ENCODE measurements around the gene GRIK4.

The GRIK4 gene

GRCh38 chr11:120959189-120959588 is 447.6 kb downstream of the GRIK4 start:
- TF ChIP-seq EZH2phosphoT487 (IDR thresholded peaks at IDR 0.05; ENCODE audit: borderline replicate concordance, low read length) (no peak), CTCF (IDR thresholded peaks at IDR 0.05; ENCODE audit: low read depth, low read length, poor library complexity, severe bottlenecking) (no peak)
- H3K4me1 ChIP-seq (ENCODE audit: control insufficient read depth, low read length): no peaks in the 10 kb centered on the region
- no peaks in the 10 kb centered on the region for H3F3A ChIP-seq (ENCODE audit: control insufficient read depth, insufficient read depth)
- no peaks in the 10 kb centered on the region for H3K36me3 ChIP-seq (ENCODE audit: control insufficient read depth, low read length)
- no peak overlapping the region for H3K4me3 ChIP-seq (ENCODE audit: low read length)
- no peaks in the 10 kb centered on the region for H3K9me2 ChIP-seq (replicated peaks; ENCODE audit: control insufficient read depth, low read length)
- H3K9me3 ChIP-seq (ENCODE audit: control insufficient read depth, insufficient read depth, low read length): no peaks in the 10 kb centered on the region
- no peaks in the 10 kb centered on the region for H4K20me1 ChIP-seq (ENCODE audit: control insufficient read depth, insufficient read depth, low read depth, low read length)
- no peak overlapping the region for H3K4me2 ChIP-seq (ENCODE audit: low read length)
- H3K27ac ChIP-seq (ENCODE audit: low read depth, low read length): no peak overlapping the region
- no peaks in the 10 kb centered on the region for H3K79me2 ChIP-seq (ENCODE audit: control insufficient read depth, low read length)
- H3K27me3 ChIP-seq (ENCODE audit: control insufficient read depth, low read length): no peaks in the 10 kb centered on the region

DNA sequence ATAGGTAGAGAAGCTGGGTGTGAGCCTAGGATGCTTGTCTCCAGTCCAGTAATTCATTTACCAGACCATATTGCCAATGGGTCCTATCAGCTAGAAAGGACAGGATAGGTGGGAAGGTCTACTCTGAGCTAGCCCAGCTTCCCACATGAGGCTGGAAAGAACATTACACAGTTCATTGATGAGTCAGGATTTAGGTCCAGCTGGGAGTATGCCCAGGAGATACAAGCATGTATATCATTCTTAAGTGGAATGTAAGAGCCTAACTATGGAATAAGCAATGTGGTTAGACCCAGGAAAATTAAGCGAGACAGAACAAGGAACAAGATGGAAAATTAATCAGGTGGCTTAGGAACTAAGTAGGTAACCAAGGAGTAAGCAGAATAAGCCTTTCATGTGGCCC is 453.3 kb downstream of the GRIK4 start:
- Histone ChIP-seq H4K20me1 (ENCODE audit: control insufficient read depth, insufficient read depth, low read depth, low read length) (no peaks in the 10 kb centered on the region), H3K79me2 (ENCODE audit: control insufficient read depth, low read length) (no peaks in the 10 kb centered on the region), H3F3A (ENCODE audit: control insufficient read depth, insufficient read depth) (no peaks in the 10 kb centered on the region), H3K9me3 (ENCODE audit: control insufficient read depth, insufficient read depth, low read length) (no peaks in the 10 kb centered on the region), H3K4me2 (ENCODE audit: low read length) (no peak overlapping the region), H3K36me3 (ENCODE audit: control insufficient read depth, low read length) (no peaks in the 10 kb centered on the region), H3K4me1 (ENCODE audit: control insufficient read depth, low read length) (no peaks in the 10 kb centered on the region), H3K27me3 (ENCODE audit: control insufficient read depth, low read length) (no peaks in the 10 kb centered on the region), H3K4me3 (ENCODE audit: low read length) (no peak overlapping the region), H3K9me2 (replicated peaks; ENCODE audit: control insufficient read depth, low read length) (no peaks in the 10 kb centered on the region), H3K27ac (ENCODE audit: low read depth, low read length) (no peak overlapping the region)
- TF ChIP-seq CTCF (IDR thresholded peaks at IDR 0.05; ENCODE audit: low read depth, low read length, poor library complexity, severe bottlenecking) (no peak), EZH2phosphoT487 (IDR thresholded peaks at IDR 0.05; ENCODE audit: borderline replicate concordance, low read length) (no peak)

DNA sequence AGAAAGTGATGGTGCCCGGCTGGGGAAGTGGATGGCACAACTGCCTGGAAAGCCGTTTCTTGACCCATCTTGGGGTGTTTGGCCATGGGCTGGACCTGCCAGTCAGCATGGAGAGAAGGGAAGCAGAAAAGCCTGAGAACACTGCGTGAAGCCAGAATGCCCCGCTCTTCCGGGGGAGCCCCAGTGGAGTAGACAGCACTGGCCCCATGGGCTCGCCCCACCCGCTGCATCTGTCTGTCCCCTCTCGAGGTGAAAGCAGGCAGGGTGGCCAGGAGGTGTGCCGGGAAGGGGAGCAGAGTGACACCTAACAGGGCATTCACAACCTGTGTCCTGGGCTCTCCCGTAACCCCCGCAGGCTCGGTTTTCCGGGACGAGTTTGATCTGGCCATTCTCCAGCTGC is 455.3 kb downstream of the GRIK4 start:
- Histone ChIP-seq H3K9me3 (ENCODE audit: control insufficient read depth, insufficient read depth, low read length) (no peaks in the 10 kb centered on the region), H3K27ac (ENCODE audit: low read depth, low read length) (no peak overlapping the region), H3F3A (ENCODE audit: control insufficient read depth, insufficient read depth) (no peaks in the 10 kb centered on the region), H3K9me2 (replicated peaks; ENCODE audit: control insufficient read depth, low read length) (no peaks in the 10 kb centered on the region), H4K20me1 (ENCODE audit: control insufficient read depth, insufficient read depth, low read depth, low read length) (no peaks in the 10 kb centered on the region), H3K4me1 (ENCODE audit: control insufficient read depth, low read length) (no peaks in the 10 kb centered on the region), H3K79me2 (ENCODE audit: control insufficient read depth, low read length) (no peaks in the 10 kb centered on the region), H3K4me2 (ENCODE audit: low read length) (no peak overlapping the region), H3K27me3 (ENCODE audit: control insufficient read depth, low read length) (no peaks in the 10 kb centered on the region), H3K36me3 (ENCODE audit: control insufficient read depth, low read length) (no peaks in the 10 kb centered on the region), H3K4me3 (ENCODE audit: low read length) (no peak overlapping the region)
- TF ChIP-seq CTCF (IDR thresholded peaks at IDR 0.05; ENCODE audit: low read depth, low read length, poor library complexity, severe bottlenecking) (no peak), EZH2phosphoT487 (IDR thresholded peaks at IDR 0.05; ENCODE audit: borderline replicate concordance, low read length) (no peak)

DNA sequence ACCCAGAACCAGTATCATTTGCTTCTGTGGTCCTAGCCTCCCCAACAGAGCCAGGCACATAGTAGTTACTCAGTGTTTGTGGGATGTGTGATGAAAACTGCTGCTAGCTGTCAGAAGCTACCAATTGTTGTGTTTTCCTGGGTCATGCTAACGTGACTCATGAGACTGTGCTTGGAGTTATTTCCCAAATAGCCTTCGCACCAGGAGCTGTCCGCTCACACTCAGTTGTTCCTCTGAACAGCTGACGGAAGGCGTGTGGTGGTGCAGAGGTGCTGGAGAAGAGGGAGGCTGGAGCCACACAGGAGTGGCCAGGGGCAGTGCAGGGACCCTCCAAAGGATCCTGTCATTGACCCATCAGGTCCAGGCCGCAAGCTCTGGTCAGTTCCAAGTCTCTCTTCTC is 458.4 kb downstream of the GRIK4 start:
- Histone ChIP-seq H3K4me2 (ENCODE audit: low read length) (no peak overlapping the region), H3K79me2 (ENCODE audit: control insufficient read depth, low read length) (no peaks in the 10 kb centered on the region), H3K27ac (ENCODE audit: low read depth, low read length) (no peak overlapping the region), H3K36me3 (ENCODE audit: control insufficient read depth, low read length) (no peaks in the 10 kb centered on the region), H3K9me2 (replicated peaks; ENCODE audit: control insufficient read depth, low read length) (no peaks in the 10 kb centered on the region), H3K27me3 (ENCODE audit: control insufficient read depth, low read length) (no peaks in the 10 kb centered on the region), H3K4me3 (ENCODE audit: low read length) (no peak overlapping the region), H3F3A (ENCODE audit: control insufficient read depth, insufficient read depth) (no peaks in the 10 kb centered on the region), H3K9me3 (ENCODE audit: control insufficient read depth, insufficient read depth, low read length) (no peaks in the 10 kb centered on the region), H3K4me1 (ENCODE audit: control insufficient read depth, low read length) (no peaks in the 10 kb centered on the region), H4K20me1 (ENCODE audit: control insufficient read depth, insufficient read depth, low read depth, low read length) (no peaks in the 10 kb centered on the region)
- no peak for TF ChIP-seq CTCF (IDR thresholded peaks at IDR 0.05; ENCODE audit: low read depth, low read length, poor library complexity, severe bottlenecking)
- TF ChIP-seq EZH2phosphoT487 (IDR thresholded peaks at IDR 0.05; ENCODE audit: borderline replicate concordance, low read length): no peak

Measured in DOHH2 (cell line).